Measurements from ENCODE around the gene SMIM38. TPM values are rescaled to one million over a fixed set of nuclear protein-coding genes. Genes with fewer than 3 reads are reported as not detected.
"Not testable (repeated sequence)": the region's sequence is repeated elsewhere in the genome, so short reads cannot be mapped to it uniquely, and the experiment has no call there.

The SMIM38 gene
- total RNA-seq, 1 experiment from 2014 or later: 0.09 TPM

GRCh38 chr11:69148806-69149205, 6.9 kb upstream of the SMIM38 start:
- TF ChIP-seq CTCF (conservative IDR thresholded peaks at IDR 0.05): no peak
- DNase-seq: no peak
- Histone ChIP-seq H4K5ac (ENCODE audit: insufficient read length, low read depth, low read length) (no peak overlapping the region), H4K20me1 (ENCODE audit: control insufficient read depth, insufficient read depth, insufficient read length) (no peaks in the 10 kb centered on the region), H2BK5ac (ENCODE audit: insufficient read length, low read length) (no peak overlapping the region), H3K14ac (ENCODE audit: insufficient read depth, low read length) (no peak overlapping the region), H3K23ac (ENCODE audit: insufficient read length, low read depth, low read length) (no peak overlapping the region), H2AFZ (ENCODE audit: low read length) (no peak overlapping the region), H2BK20ac (ENCODE audit: low read depth, low read length, poor library complexity, severe bottlenecking) (no peak overlapping the region), H3K4me1 (ENCODE audit: insufficient read depth, low read length) (no peaks in the 10 kb centered on the region; the same call in 1 of the 2 replicates), H3K27ac (ENCODE audit: insufficient read length, low read depth, low read length) (no peak overlapping the region), H3K4ac (ENCODE audit: low read depth, low read length) (no peak overlapping the region; the same call in 1 of the 2 replicates), H2BK12ac (ENCODE audit: insufficient read length, low read depth, low read length) (no peak overlapping the region), H3K9me3 (ENCODE audit: control insufficient read depth, low read depth, low read length) (no peaks in the 10 kb centered on the region), H3K4me2 (ENCODE audit: insufficient read depth, insufficient read length, low read length) (no peak overlapping the region), H3K27me3 (ENCODE audit: insufficient read depth, low read length) (no peaks in the 10 kb centered on the region), H2BK15ac (ENCODE audit: low read depth, low read length) (no peak overlapping the region), H3K79me2 (ENCODE audit: insufficient read depth, low read length) (no peaks in the 10 kb centered on the region), H3K23me2 (ENCODE audit: insufficient read length, low read depth, low read length, poor library complexity, severe bottlenecking) (no peaks in the 10 kb centered on the region), H4K8ac (replicated peaks; ENCODE audit: insufficient read length, low read depth, low read length) (no peak overlapping the region), H3T11ph (ENCODE audit: low read length) (no peak overlapping the region), H2BK120ac (ENCODE audit: low read depth, low read length, poor library complexity, severe bottlenecking) (no peak overlapping the region), H4K91ac (ENCODE audit: insufficient read length, low read depth, low read length) (no peak overlapping the region), H3K9ac (ENCODE audit: extremely low read depth, insufficient read length, low read length) (no peak overlapping the region), H3K56ac (ENCODE audit: insufficient read length, low read depth, low read length) (no peak overlapping the region), H3K18ac (ENCODE audit: insufficient read length, low read depth, low read length) (no peak overlapping the region), H2AK5ac (ENCODE audit: insufficient read length, low read length) (no peak overlapping the region), H3K79me1 (ENCODE audit: insufficient read depth, low read depth, low read length, poor library complexity, severe bottlenecking) (no peaks in the 10 kb centered on the region)
- H3K4me3 Mint-ChIP-seq: no peak overlapping the region
- peaks cover 27 to 30% of the 10 kb centered on the region in 2 experiments for H3K9me3 Mint-ChIP-seq
- H3K36me3 Mint-ChIP-seq (ENCODE audit: insufficient read depth in 1 of 3, low read depth in 3 of 3): peaks cover 3 to 34% (median 13%) of the 10 kb centered on the region in 3 experiments; a peak in 6 of 7 replicates
- peaks cover 11% of the 10 kb centered on the region for H3K27me3 Mint-ChIP-seq (ENCODE audit: low read depth)
- no peak overlapping the region for H3K27ac Mint-ChIP-seq
- no CpG with 5 or more reads among the region's 9 CpGs for WGBS (ENCODE audit: extremely low coverage, insufficient read length, low lambda C conversion rate)
- peaks cover 34 to 37% of the 10 kb centered on the region in 2 experiments for H3K4me1 Mint-ChIP-seq

- WGBS (ENCODE audit: extremely low coverage, insufficient read length, low lambda C conversion rate): no CpG with 5 or more reads among the region's 11 CpGs
Measured at GRCh38 chr11:69149338-69150045, 6.2 kb upstream of the SMIM38 start.

More at GRCh38 chr11:69149338-69150045, 6.2 kb upstream of the SMIM38 start:
- H4K5ac ChIP-seq (ENCODE audit: insufficient read length, low read depth, low read length); H2AK5ac ChIP-seq (ENCODE audit: insufficient read length, low read length); H3K4me3 Mint-ChIP-seq; H3K4ac ChIP-seq (ENCODE audit: low read depth, low read length); H3K79me1 ChIP-seq (ENCODE audit: insufficient read depth, low read depth, low read length, poor library complexity, severe bottlenecking); H3K18ac ChIP-seq (ENCODE audit: insufficient read length, low read depth, low read length); H4K91ac ChIP-seq (ENCODE audit: insufficient read length, low read depth, low read length); H3K9ac ChIP-seq (ENCODE audit: extremely low read depth, insufficient read length, low read length); H3K27me3 ChIP-seq (ENCODE audit: insufficient read depth, low read length); H3K4me2 ChIP-seq (ENCODE audit: insufficient read depth, insufficient read length, low read length); H3K14ac ChIP-seq (ENCODE audit: insufficient read depth, low read length); H3K23ac ChIP-seq (ENCODE audit: insufficient read length, low read depth, low read length); H3K56ac ChIP-seq (ENCODE audit: insufficient read length, low read depth, low read length); H2BK12ac ChIP-seq (ENCODE audit: insufficient read length, low read depth, low read length); H3K79me2 ChIP-seq (ENCODE audit: insufficient read depth, low read length); H3K27ac ChIP-seq (ENCODE audit: insufficient read length, low read depth, low read length); H2BK5ac ChIP-seq (ENCODE audit: insufficient read length, low read length); H2BK20ac ChIP-seq (ENCODE audit: low read depth, low read length, poor library complexity, severe bottlenecking); H4K8ac ChIP-seq (replicated peaks; ENCODE audit: insufficient read length, low read depth, low read length); H3K23me2 ChIP-seq (ENCODE audit: insufficient read length, low read depth, low read length, poor library complexity, severe bottlenecking); H3K9me3 ChIP-seq (ENCODE audit: control insufficient read depth, low read depth, low read length); H2AFZ ChIP-seq (ENCODE audit: low read length); DNase-seq; H2BK15ac ChIP-seq (ENCODE audit: low read depth, low read length); H3T11ph ChIP-seq (ENCODE audit: low read length); H4K20me1 ChIP-seq (ENCODE audit: control insufficient read depth, insufficient read depth, insufficient read length); H3K4me1 ChIP-seq (ENCODE audit: insufficient read depth, low read length); H3K27ac Mint-ChIP-seq; H2BK120ac ChIP-seq (ENCODE audit: low read depth, low read length, poor library complexity, severe bottlenecking): not testable (repeated sequence)
- H3K9me3 Mint-ChIP-seq: peaks cover 27 to 30% of the 10 kb centered on the region in 2 experiments
- peaks cover 29 to 32% of the 10 kb centered on the region in 2 experiments for H3K4me1 Mint-ChIP-seq
- peaks cover 11% of the 10 kb centered on the region for H3K27me3 Mint-ChIP-seq (ENCODE audit: low read depth)
- H3K36me3 Mint-ChIP-seq (ENCODE audit: insufficient read depth in 1 of 3, low read depth in 3 of 3): peaks cover 3 to 34% (median 13%) of the 10 kb centered on the region in 3 experiments; a peak in 6 of 7 replicates

Measured in H9 (cell line).